ENCODE measurements around the gene MARCHF6. TPM values are rescaled to one million over a fixed set of nuclear protein-coding genes. Genes with fewer than 3 reads are reported as not detected.

Gene MARCHF6
- total and polyA plus RNA-seq, 9 of the 15 experiments (the other 6 are each of a cell fraction or from before 2014, with no cell fraction given): 74.1 to 456 (median 116) TPM

DNA sequence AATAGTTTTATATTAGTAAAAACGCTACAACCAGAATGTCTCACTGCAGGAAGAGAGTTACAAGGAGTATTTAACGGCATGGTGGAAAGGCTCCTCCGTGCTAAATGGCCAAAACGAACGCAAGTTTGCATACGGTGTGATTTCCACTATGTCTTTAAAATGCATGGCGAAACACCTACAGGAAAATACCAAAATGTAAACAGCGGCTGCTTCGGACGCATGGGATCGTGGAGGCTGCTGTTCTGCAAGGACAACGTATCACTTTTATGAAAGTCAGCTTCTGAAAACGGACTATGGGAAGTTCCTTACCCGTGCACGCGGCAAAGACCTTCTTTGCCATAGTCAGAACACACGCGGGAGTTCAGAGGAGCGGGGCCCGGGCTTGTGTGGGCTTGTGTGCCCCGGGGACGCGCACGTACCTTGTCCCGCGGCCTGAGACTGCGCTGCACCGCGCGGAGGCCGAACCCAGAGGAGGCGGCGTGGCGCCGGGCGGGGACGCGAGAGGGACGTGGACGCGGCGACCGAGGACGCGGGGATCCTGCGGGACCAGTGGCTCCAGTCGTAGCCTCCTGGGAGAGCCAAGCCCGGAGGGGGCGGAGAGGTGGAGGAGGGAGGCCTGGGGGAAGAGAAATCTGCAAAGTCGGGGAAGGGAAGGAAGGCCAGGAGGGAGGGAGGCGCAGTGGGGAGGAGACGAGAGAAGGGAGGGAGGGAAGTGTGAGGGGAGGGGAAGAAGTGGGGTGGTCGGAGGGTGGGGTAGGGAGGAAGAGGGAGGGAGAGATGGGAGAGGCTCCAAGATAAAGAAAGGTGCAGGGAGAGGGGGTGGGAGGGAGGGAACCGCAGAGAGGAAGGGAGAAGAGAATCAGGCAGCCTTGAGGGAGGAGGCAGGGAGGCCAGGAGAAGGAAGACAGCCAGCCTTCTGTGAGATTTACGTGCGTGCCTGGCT, 46.0 kb upstream of the MARCHF6 start, which contains the start of gene CMBL (continued):
- TF ChIP-seq RBM39 (optimal IDR thresholded peaks at IDR 0.05; ENCODE audit: low read depth, low read length) (no peak), SRSF7 (optimal IDR thresholded peaks at IDR 0.05; ENCODE audit: low read depth, low read length) (no peak), ELF1 (tag; IDR thresholded peaks at IDR 0.05) (no peak), CUX1 (CRISPR knock-in tag; IDR thresholded peaks at IDR 0.05) (no peak), ZNF174 (CRISPR knock-in tag; IDR thresholded peaks at IDR 0.05) (no peak), ZNF695 (CRISPR knock-in tag; IDR thresholded peaks at IDR 0.05) (peak; percentile 56; the same call in 1 of the 2 replicates), ZFP30 (CRISPR knock-in tag; IDR thresholded peaks at IDR 0.05; ENCODE audit: borderline replicate concordance) (no peak), CHD2 (IDR thresholded peaks at IDR 0.05; ENCODE audit: low read depth, low read length) (no peak), ZNF395 (CRISPR knock-in tag; IDR thresholded peaks at IDR 0.05) (0 out of 2 replicates have a peak, but pooled peaks have one; percentile 36), CC2D1A (IDR thresholded peaks at IDR 0.05) (no peak), MBD2 (IDR thresholded peaks at IDR 0.05; ENCODE audit: borderline replicate concordance, low read depth) (no peak), BCOR (IDR thresholded peaks at IDR 0.05) (peak; percentile 94), ZNF3 (CRISPR knock-in tag; IDR thresholded peaks at IDR 0.05) (no peak), ILF3 (IDR thresholded peaks at IDR 0.05; ENCODE audit: borderline replicate concordance) (no peak), BRF1 (IDR thresholded peaks at IDR 0.05; ENCODE audit: borderline replicate concordance, extremely low read depth, insufficient read length) (no peak), WHSC1 (IDR thresholded peaks at IDR 0.05; ENCODE audit: low read length) (no peak), ARHGAP35 (IDR thresholded peaks at IDR 0.05; ENCODE audit: partially characterized antibody) (peak; percentile 77), FOXA3 (CRISPR knock-in tag; conservative IDR thresholded peaks at IDR 0.05 in 1 of 2, IDR thresholded peaks at IDR 0.05 in 1 of 2) (peak in 1 of 2 experiments; percentile 11; a peak in 1 of 4 replicates), CBX1 (IDR thresholded peaks at IDR 0.05; ENCODE audit: low read depth) (0 out of 2 replicates have a peak, but pooled peaks have one; percentile 77)
- TF ChIP-seq, protein P1, sequence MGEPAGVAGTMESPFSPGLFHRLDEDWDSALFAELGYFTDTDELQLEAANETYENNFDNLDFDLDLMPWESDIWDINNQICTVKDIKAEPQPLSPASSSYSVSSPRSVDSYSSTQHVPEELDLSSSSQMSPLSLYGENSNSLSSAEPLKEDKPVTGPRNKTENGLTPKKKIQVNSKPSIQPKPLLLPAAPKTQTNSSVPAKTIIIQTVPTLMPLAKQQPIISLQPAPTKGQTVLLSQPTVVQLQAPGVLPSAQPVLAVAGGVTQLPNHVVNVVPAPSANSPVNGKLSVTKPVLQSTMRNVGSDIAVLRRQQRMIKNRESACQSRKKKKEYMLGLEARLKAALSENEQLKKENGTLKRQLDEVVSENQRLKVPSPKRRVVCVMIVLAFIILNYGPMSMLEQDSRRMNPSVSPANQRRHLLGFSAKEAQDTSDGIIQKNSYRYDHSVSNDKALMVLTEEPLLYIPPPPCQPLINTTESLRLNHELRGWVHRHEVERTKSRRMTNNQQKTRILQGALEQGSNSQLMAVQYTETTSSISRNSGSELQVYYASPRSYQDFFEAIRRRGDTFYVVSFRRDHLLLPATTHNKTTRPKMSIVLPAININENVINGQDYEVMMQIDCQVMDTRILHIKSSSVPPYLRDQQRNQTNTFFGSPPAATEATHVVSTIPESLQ (CRISPR knock-in tag; IDR thresholded peaks at IDR 0.05): 0 out of 2 replicates have a peak, but pooled peaks have one; percentile 45
